ENCODE data around the gene SMARCA4. TPM values are rescaled to one million over a fixed set of nuclear protein-coding genes. Genes with fewer than 3 reads are reported as not detected.

Gene SMARCA4
- total RNA-seq: 85.2 and 97.4 TPM in 2 replicates

GRCh38 chr19:10960314-10961072 lies at the start of gene SMARCA4:
Gene SMARCA4, plus strand, starts transcription at chr19:10961030. Its CDS starts 23,122 bp downstream, at chr19:10984152.

GRCh38 chr19:10928563-10929401 lies 32.0 kb upstream of the SMARCA4 start, which contains the start of the genes TIMM29 and YIPF2:
Gene TIMM29, plus strand, starts transcription at chr19:10928811. Its CDS starts 12 bp downstream, at chr19:10928823.
Gene YIPF2, minus strand, starts transcription at chr19:10928639. Its CDS starts 229 bp downstream, at chr19:10928410.

GRCh38 chr19:11089254-11090013 lies 128.6 kb downstream of the SMARCA4 start, which contains the start of gene LDLR:
Gene LDLR, plus strand, starts transcription at chr19:11089463. Its CDS starts 86 bp downstream, at chr19:11089549.

Other genes with a start within 250 kb of the SMARCA4 start
- 67.2 and 70.8 TPM in 2 replicates for gene DNM2, start 243.0 kb upstream of the SMARCA4 start, total RNA-seq
- gene TMED1, start 124.8 kb upstream of the SMARCA4 start, total RNA-seq: 48.3 and 52.6 TPM in 2 replicates
- 0.15 and 0.17 TPM in 2 replicates for gene C19orf38, start 112.6 kb upstream of the SMARCA4 start, total RNA-seq
- 41.0 and 43.9 TPM in 2 replicates for gene CARM1, start 89.5 kb upstream of the SMARCA4 start, total RNA-seq
- gene YIPF2, start 32.4 kb upstream of the SMARCA4 start, total RNA-seq: 83.4 and 94.5 TPM in 2 replicates
- 23.9 and 30.0 TPM in 2 replicates for gene TIMM29, start 32.2 kb upstream of the SMARCA4 start, total RNA-seq
- gene LDLR, start 128.4 kb downstream of the SMARCA4 start, total RNA-seq: 266 and 278 TPM in 2 replicates
- 71.6 and 83.8 TPM in 2 replicates for gene SPC24, start 194.8 kb downstream of the SMARCA4 start, total RNA-seq
- 168 and 234 TPM in 2 replicates for gene KANK2, start 236.5 kb downstream of the SMARCA4 start, total RNA-seq

Measured in bronchus fibroblast of lung (primary cell).